Measurements from ENCODE around the gene LYZ. TPM values are rescaled to one million over a fixed set of nuclear protein-coding genes. Genes with fewer than 3 reads are reported as not detected.

Gene LYZ
- polyA plus RNA-seq, 3 donors: 10,434 to 46,644 (median 13,865) TPM

DNA sequence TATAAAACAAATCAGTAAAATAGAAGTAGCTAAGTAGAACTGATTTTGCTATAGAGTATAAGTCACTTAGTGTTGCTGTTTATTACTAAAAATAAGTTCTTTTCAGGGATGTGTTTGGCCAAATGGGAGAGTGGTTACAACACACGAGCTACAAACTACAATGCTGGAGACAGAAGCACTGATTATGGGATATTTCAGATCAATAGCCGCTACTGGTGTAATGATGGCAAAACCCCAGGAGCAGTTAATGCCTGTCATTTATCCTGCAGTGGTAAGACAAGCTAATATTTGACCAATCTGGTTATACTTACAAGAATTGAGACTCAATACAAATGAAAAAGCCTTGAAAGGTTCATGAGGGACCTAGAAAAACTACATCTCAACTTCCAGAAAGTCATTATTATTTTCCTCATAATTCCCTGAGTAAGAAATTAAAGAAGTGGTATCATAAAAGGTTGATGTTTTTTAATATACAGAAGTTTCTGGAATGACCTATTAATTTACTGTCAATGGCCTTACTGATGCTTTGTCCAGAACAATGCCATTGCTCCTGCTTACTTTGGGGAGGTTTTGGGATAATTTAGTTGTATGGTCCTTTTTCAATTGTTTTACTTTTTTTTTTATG lies 1.9 kb downstream of the LYZ start:
- WGBS (ENCODE audit: insufficient coverage): no CpG with 5 or more reads among the region's 2 CpGs
- H4K20me1 ChIP-seq (ENCODE audit: insufficient read depth, low read length): peaks cover 69% of the 10 kb centered on the region
- peak overlapping the region; percentile 94 for H3K4me2 ChIP-seq (replicated peaks; ENCODE audit: extremely low read depth, low read length, poor library complexity, severe bottlenecking)
- no peak overlapping the region for H2AFZ ChIP-seq (ENCODE audit: insufficient read depth, low read depth, low read length, poor library complexity, severe bottlenecking)
- Mint-ChIP-seq H3K4me1 (peaks cover 49% of the 10 kb centered on the region), H3K27me3 (ENCODE audit: low read depth in 3 of 3) (no peaks in the 10 kb centered on the region), H3K9me3 (peaks cover 0 to 2% (median 0%) of the 10 kb centered on the region in 7 donors), H3K36me3 (peaks cover 26 to 45% of the 10 kb centered on the region in 2 donors), H3K4me3 (peak overlapping the region; percentile 77 to 100), H3K27ac (peak overlapping the region in 5 of 7 donors; percentile 16 to 77 (median 62))
- H3K79me2 ChIP-seq (ENCODE audit: insufficient read depth, low read length): peaks cover 82% of the 10 kb centered on the region
- H3K9me3 ChIP-seq (replicated peaks in 1 of 2; ENCODE audit: control insufficient read depth in 1 of 2, insufficient read depth in 1 of 2, low read length in 2 of 2): no peaks in the 10 kb centered on the region
- H3K4me1 ChIP-seq (ENCODE audit: control insufficient read depth in 1 of 2, insufficient read depth in 2 of 2, low read length in 2 of 2): peaks cover 43 to 51% of the 10 kb centered on the region in 2 donors
- intact Hi-C loops (cut with micrococcal nuclease): loop anchor here in 1 of 2 donors (10.0 kb wide), 1 partner anchor 225 kb away; no protein-coding TSS in a partner anchor
- peak overlapping the region in 1 of 2 donors; percentile 86 for H3K27ac ChIP-seq (ENCODE audit: low read depth in 1 of 2, low read length in 2 of 2)
- H3K36me3 ChIP-seq (replicated peaks in 1 of 2; ENCODE audit: control insufficient read depth in 1 of 2, insufficient read depth in 2 of 2, low read length in 2 of 2): peaks cover 40 to 48% of the 10 kb centered on the region in 2 donors
- TF ChIP-seq, protein P1, sequence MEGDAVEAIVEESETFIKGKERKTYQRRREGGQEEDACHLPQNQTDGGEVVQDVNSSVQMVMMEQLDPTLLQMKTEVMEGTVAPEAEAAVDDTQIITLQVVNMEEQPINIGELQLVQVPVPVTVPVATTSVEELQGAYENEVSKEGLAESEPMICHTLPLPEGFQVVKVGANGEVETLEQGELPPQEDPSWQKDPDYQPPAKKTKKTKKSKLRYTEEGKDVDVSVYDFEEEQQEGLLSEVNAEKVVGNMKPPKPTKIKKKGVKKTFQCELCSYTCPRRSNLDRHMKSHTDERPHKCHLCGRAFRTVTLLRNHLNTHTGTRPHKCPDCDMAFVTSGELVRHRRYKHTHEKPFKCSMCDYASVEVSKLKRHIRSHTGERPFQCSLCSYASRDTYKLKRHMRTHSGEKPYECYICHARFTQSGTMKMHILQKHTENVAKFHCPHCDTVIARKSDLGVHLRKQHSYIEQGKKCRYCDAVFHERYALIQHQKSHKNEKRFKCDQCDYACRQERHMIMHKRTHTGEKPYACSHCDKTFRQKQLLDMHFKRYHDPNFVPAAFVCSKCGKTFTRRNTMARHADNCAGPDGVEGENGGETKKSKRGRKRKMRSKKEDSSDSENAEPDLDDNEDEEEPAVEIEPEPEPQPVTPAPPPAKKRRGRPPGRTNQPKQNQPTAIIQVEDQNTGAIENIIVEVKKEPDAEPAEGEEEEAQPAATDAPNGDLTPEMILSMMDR (IDR thresholded peaks at IDR 0.05): no peak
- DNase-seq: no peak
- peak overlapping the region; percentile 74 for H3K9ac ChIP-seq (ENCODE audit: insufficient read depth, low read length, poor library complexity, severe bottlenecking)
- peak overlapping the region; percentile 83 to 100 (median 92) for H3K4me3 ChIP-seq (replicated peaks in 1 of 3; ENCODE audit: low read depth in 2 of 3, low read length in 3 of 3)
- no peaks in the 10 kb centered on the region for H3K27me3 ChIP-seq (ENCODE audit: control insufficient read depth in 2 of 2, insufficient read depth in 2 of 2, low read length in 2 of 2)

DNA sequence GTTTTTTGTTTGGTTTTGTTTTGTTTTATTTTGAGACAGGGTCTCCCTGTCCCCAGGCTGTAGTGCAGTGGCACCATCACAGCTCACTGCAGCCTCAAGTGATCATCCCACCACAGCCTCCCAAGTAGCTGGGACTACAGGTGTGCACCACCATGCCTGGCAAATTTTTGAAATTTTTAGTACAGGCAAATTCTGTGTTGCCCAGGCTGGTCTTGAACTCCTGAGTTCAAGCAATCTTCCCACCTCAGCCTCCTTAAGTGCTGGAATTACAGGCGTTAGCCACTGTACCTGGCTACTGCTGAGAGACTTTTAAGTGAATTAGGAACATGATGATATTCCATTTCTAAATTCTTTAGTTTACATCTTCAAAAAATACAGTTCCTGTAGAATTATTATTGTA lies 2.6 kb downstream of the LYZ start:
- no peaks in the 10 kb centered on the region for H3K27me3 Mint-ChIP-seq (ENCODE audit: low read depth in 3 of 3)
- H3K27me3 ChIP-seq (ENCODE audit: control insufficient read depth in 2 of 2, insufficient read depth in 2 of 2, low read length in 2 of 2): no peaks in the 10 kb centered on the region
- peaks cover 26 to 45% of the 10 kb centered on the region in 2 donors for H3K36me3 Mint-ChIP-seq
- peaks cover 75% of the 10 kb centered on the region for H3K79me2 ChIP-seq (ENCODE audit: insufficient read depth, low read length)
- peak overlapping the region; percentile 94 for H3K4me2 ChIP-seq (replicated peaks; ENCODE audit: extremely low read depth, low read length, poor library complexity, severe bottlenecking)
- no peaks in the 10 kb centered on the region for H3K9me3 ChIP-seq (replicated peaks in 1 of 2; ENCODE audit: control insufficient read depth in 1 of 2, insufficient read depth in 1 of 2, low read length in 2 of 2)
- peak overlapping the region in 5 of 7 donors; percentile 20 to 66 (median 41) for H3K27ac Mint-ChIP-seq
- intact Hi-C loops (cut with micrococcal nuclease): loop anchor here in 1 of 2 donors (10.0 kb wide), 1 partner anchor 224 kb away; no protein-coding TSS in a partner anchor
- no peak for DNase-seq
- H4K20me1 ChIP-seq (ENCODE audit: insufficient read depth, low read length): peaks cover 75% of the 10 kb centered on the region
- peaks cover 40 to 48% of the 10 kb centered on the region in 2 donors for H3K36me3 ChIP-seq (replicated peaks in 1 of 2; ENCODE audit: control insufficient read depth in 1 of 2, insufficient read depth in 2 of 2, low read length in 2 of 2)
- H3K4me3 ChIP-seq (replicated peaks in 1 of 3; ENCODE audit: low read depth in 2 of 3, low read length in 3 of 3): peak overlapping the region; percentile 83 to 100 (median 92)
- no peak overlapping the region for H2AFZ ChIP-seq (ENCODE audit: insufficient read depth, low read depth, low read length, poor library complexity, severe bottlenecking)
- WGBS (ENCODE audit: insufficient coverage): no CpG with 5 or more reads among the region's 1 CpG
- TF ChIP-seq, protein P1 (IDR thresholded peaks at IDR 0.05): no peak
- peaks cover 47% of the 10 kb centered on the region for H3K4me1 Mint-ChIP-seq
- H3K4me1 ChIP-seq (ENCODE audit: control insufficient read depth in 1 of 2, insufficient read depth in 2 of 2, low read length in 2 of 2): peaks cover 37 to 45% of the 10 kb centered on the region in 2 donors
- peak overlapping the region; percentile 74 for H3K9ac ChIP-seq (ENCODE audit: insufficient read depth, low read length, poor library complexity, severe bottlenecking)
- H3K4me3 Mint-ChIP-seq: peak overlapping the region; percentile 77 to 100
- H3K27ac ChIP-seq (ENCODE audit: low read depth in 1 of 2, low read length in 2 of 2): peak overlapping the region; percentile 56 to 86
- H3K9me3 Mint-ChIP-seq: peaks cover 0 to 2% (median 0%) of the 10 kb centered on the region in 7 donors

Measured in CD14-positive monocyte (primary cell).